Left colon (tissue), 2 donors: ENCODE data around the gene HSD17B10. TPM values are rescaled to one million over a fixed set of nuclear protein-coding genes. Genes with fewer than 3 reads are reported as not detected.
"Not testable (repeated sequence)": the region's sequence is repeated elsewhere in the genome, so short reads cannot be mapped to it uniquely, and the experiment has no call there.

Experiments
- ATAC-seq: fragments of 200-7000 bp; cut with Tn5 transposase; one replicate; pipeline ENCODE4 v1.9.1; 2020; ENCODE audit warnings: mild to moderate bottlenecking, moderate library complexity
- DNase-seq, 2 donors: peaks; one replicate each; pipeline ENCODE4 v3.0.0-alpha.2; 2020
- intact Hi-C, 2 donors: fragments of 100-400 bp; cut with DNase I in 1 of 2; cut with micrococcal nuclease in 1 of 2; formaldehyde crosslinking; loops; one replicate each; pipeline versions ENCODE4 v1.11.2 to v1.14.0; 2022; cut with DNase I, micrococcal nuclease
- total RNA-seq, 2 donors: library from RNA; stranded (reverse); fragmentation: NEBNext Ultra II Directional; extraction: Animal tissue kit (Norgen Biotek cat#: 25700); gene quantifications; one replicate each; pipeline ENCODE4 v1.2.1, GENCODE V29; 2021
- donor health status: DM: no; HTN: no; CAD: no.
- donor health status: DM: yes; HTN: yes; CAD: no.

Gene HSD17B10
- total RNA-seq, 2 donors from 2014 or later, result 59.2 to 74.2 TPM

GRCh38 chrX:53440101-53440500 is 5.9 kb upstream of the HSD17B10 start:
- no peak for DNase-seq
- ATAC-seq, result peak; percentile 60
- intact Hi-C loops, result no loop called here

GRCh38 chrX:53438832-53439230 is 4.7 kb upstream of the HSD17B10 start:
- intact Hi-C loops, result loop anchor here in 1 of 2 donors (10.0 kb wide), 1 partner anchor 124 kb away; no protein-coding TSS in a partner anchor
- DNase-seq (no peak), ATAC-seq (no peak)

GRCh38 chrX:53438174-53438831 is 4.1 kb upstream of the HSD17B10 start:
- DNase-seq (no peak), ATAC-seq (no peak)
- intact Hi-C loops, result loop anchor here in 1 of 2 donors (10.0 kb wide), 1 partner anchor 124 kb away; no protein-coding TSS in a partner anchor

- no peak for DNase-seq
- intact Hi-C loops, result loop anchor here in 1 of 2 donors (10.0 kb wide), 1 partner anchor 122 kb away; no protein-coding TSS in a partner anchor
- no peak for ATAC-seq
These were observed 3.0 kb upstream of the HSD17B10 start for GRCh38 chrX:53437206-53437605.

GRCh38 chrX:53435997-53436396 is 1.8 kb upstream of the HSD17B10 start:
- intact Hi-C loops, result loop anchor here in 1 of 2 donors (10.0 kb wide), 1 partner anchor 121 kb away; no protein-coding TSS in a partner anchor
- ATAC-seq (peak; percentile 58), DNase-seq (peak; percentile 58 to 62)

GRCh38 chrX:53430231-53430630 is 3.9 kb downstream of the HSD17B10 start:
- DNase-seq (no peak), ATAC-seq (no peak)
- intact Hi-C loops, result loop anchor here in 1 of 2 donors (10.0 kb wide), 1 partner anchor 115 kb away; no protein-coding TSS in a partner anchor

GRCh38 chrX:53429755-53430154 is 4.4 kb downstream of the HSD17B10 start:
- DNase-seq (no peak), ATAC-seq (no peak)
- intact Hi-C loops, result loop anchor here in 1 of 2 donors (10.0 kb wide), 1 partner anchor 115 kb away; no protein-coding TSS in a partner anchor

- no peak for DNase-seq
- intact Hi-C loops, result no loop called here
- peak; percentile 4 for ATAC-seq
These were observed 11.3 kb downstream of the HSD17B10 start, which contains the start of gene RIBC1 for GRCh38 chrX:53422861-53423306. Gene RIBC1 (plus strand): TSS chrX:53422873. CDS start chrX:53426277, 3,404 bp downstream.

GRCh38 chrX:53422086-53422860 is 11.9 kb downstream of the HSD17B10 start, which contains the start of gene SMC1A:
Gene SMC1A (minus strand): TSS chrX:53422654. CDS start chrX:53422600, 54 bp downstream.
- DNase-seq (peak; percentile 99), ATAC-seq (peak; percentile 93)
- intact Hi-C loops, result no loop called here

- DNase-seq, result no peak
- peak; percentile 44 for ATAC-seq
- intact Hi-C loops, result no loop called here
These were observed 12.4 kb downstream of the HSD17B10 start for GRCh38 chrX:53421772-53422085.

GRCh38 chrX:53421125-53421524 is 13.0 kb downstream of the HSD17B10 start:
- no peak for DNase-seq
- intact Hi-C loops, result no loop called here
- ATAC-seq, result no peak

- intact Hi-C loops, ATAC-seq, DNase-seq: not testable (repeated sequence)
These were observed 13.8 kb downstream of the HSD17B10 start for GRCh38 chrX:53420351-53420750.

- intact Hi-C loops, result no loop called here
- ATAC-seq (no peak), DNase-seq (no peak)
These were observed 21.7 kb downstream of the HSD17B10 start for GRCh38 chrX:53412446-53412845.

GRCh38 chrX:53403535-53403934 is 30.6 kb downstream of the HSD17B10 start:
- DNase-seq (no peak), ATAC-seq (no peak)
- intact Hi-C loops, result no loop called here

- DNase-seq (no peak), ATAC-seq (no peak)
- intact Hi-C loops, result no loop called here
These were observed 36.0 kb downstream of the HSD17B10 start for GRCh38 chrX:53398216-53398615.

GRCh38 chrX:53395605-53396298 is 38.4 kb downstream of the HSD17B10 start:
- no peak for DNase-seq
- ATAC-seq, result no peak
- intact Hi-C loops, result no loop called here

GRCh38 chrX:53383376-53384076 is 50.6 kb downstream of the HSD17B10 start:
- ATAC-seq (no peak), DNase-seq (no peak)
- intact Hi-C loops, result no loop called here
